Sciatic nerve (tissue), 2 donors: ENCODE measurements around the gene PCYT2. TPM values are rescaled to one million over a fixed set of nuclear protein-coding genes. Genes with fewer than 3 reads are reported as not detected.

Source experiments
- ATAC-seq: fragments of 200-7000 bp; cut with Tn5 transposase; one replicate; pipeline ENCODE4 v1.9.1; 2020; ENCODE audit warnings: mild to moderate bottlenecking, moderate library complexity
- DNase-seq: peaks from one replicate; pipeline ENCODE4 v3.0.0-alpha.2; 2020; ENCODE audit warnings: low spot score
- intact Hi-C: fragments of 100-400 bp; cut with DNase I; formaldehyde crosslinking; loops from one replicate; pipeline ENCODE4 v1.14.2; 2022
- total RNA-seq: library from RNA; stranded (reverse); fragmentation: NEBNext Ultra II Directional; extraction: Animal tissue kit (Norgen Biotek cat#: 25700); gene quantifications from one replicate; pipeline ENCODE4 v1.2.1, GENCODE V29; 2021
- donor health status: DM: no; HTN: no; CAD: no.
- donor health status: DM: no; HTN: no; CAD: no.

The PCYT2 gene
- total RNA-seq, 1 donor from 2014 or later = 34.1 TPM

DNA sequence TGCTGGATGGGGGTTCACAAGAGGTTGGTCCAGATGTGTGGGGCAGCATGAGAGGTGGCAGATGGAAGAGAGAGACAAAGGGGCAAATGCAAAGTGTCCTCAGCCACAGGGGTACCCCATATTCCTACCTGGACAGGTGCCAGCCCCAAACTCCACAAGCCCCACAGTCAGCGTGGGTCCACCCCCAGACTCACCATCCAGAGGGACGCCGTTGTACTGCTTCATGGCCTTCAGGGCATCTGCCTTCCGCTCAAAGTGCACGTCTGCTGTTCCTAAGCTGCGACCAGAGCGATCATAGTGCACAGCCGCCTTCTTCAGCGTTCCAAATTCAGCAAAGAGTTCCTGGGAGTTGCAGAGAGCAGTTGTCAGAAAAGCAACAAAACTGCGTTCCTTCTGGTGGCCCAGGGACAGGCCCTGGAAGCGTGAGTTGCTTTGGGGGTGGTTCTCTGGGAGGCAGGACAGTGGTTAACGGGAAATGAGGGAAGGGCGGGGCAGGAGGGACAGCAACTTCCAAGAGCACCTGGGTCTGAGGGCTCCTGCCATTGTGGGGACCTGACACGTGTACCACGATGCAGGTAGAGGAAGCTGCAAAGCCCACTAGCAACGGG lies 22.1 kb downstream of the PCYT2 start:
- DNase-seq (no peak), ATAC-seq (no peak)
- intact Hi-C loops = no loop called here

DNA sequence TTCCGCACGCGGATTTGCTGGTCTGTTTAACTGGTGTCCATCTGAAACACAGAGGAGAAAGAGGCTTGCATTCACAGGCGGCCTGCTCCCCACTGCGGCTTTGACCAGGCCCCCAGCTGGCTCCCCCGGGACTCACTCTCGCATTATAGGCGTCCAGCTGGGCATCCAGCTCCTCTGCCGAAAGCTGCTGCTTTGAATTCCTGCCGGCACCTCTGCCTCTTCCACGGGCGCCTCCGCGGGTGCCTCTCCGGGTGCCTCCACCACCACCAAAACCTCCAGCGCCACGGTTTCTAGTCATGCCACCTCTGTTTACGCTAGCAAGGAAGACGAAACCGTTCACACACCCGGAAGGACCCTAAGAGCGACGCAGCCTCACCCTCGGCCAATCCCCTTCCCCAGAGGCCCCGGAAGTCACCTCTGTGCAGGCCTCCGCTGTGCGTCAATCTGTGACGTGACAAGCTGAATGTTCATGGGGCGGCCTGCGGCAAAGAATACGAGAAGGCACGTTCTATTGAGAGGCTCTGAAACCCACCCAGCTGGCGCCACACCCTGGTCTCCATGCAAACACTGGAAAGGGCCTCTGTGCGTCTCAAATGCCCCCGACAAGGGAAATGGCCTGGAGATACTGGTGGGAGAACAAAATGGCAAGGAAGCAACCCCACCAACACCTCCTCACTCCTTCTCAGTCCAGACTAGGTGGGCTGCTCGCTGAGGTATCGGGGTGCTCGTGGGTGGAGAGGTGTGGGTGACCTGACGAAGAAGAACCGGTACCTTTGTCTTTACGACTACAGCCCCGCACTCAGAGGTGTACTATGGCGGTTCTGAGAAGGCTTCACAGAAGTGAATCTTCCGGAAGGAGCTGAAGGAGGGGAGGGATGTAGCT lies 22.9 kb downstream of the PCYT2 start:
- DNase-seq (peak; percentile 53), ATAC-seq (no peak)
- intact Hi-C loops = no loop called here

- DNase-seq (no peak), ATAC-seq (no peak)
- intact Hi-C loops = no loop called here
Measured at GRCh38 chr17:81885869-81886548, 25.2 kb downstream of the PCYT2 start.

DNA sequence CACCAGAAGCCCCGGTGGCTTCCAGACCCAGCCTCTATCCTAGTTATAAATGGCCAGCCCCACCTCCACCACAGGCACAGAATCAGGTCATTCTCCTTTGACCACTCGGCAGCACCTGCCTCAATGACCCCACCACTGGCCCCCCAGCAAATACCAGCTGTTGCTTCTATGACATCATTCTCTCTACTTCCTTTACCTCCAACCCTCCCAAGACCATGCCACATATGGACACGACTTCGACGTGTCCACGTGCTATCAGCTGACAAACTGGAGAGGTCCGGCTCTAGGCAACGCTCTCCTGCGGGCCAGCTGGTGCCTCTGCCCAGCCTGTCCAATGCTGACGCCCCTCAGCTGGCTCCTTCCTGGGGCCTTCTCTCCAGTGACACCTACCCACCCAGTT lies 25.7 kb downstream of the PCYT2 start:
- intact Hi-C loops = no loop called here
- no peak for DNase-seq
- no peak for ATAC-seq

- intact Hi-C loops = no loop called here
- no peak for ATAC-seq
- DNase-seq = no peak
Measured at GRCh38 chr17:81884968-81885367, 26.2 kb downstream of the PCYT2 start.

DNA sequence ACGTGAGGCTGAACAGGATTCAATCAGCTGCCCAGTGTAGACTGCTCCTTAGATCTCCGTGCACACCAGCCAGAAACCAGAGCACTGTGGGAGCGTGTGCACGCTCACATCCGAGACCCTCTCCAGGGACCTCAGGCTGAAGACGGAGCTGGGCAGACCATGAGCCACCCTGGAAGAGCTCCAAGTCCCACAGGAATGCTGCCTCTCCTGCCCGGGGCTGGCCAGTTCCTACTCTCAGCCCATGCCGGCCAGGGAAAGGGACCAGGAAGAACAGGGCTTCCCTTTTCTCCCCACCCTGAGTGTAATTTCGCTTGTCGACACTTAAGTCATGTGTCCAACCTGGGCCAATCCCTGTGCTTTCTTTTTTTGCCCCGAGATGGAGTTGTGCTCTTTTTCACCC lies 26.7 kb downstream of the PCYT2 start:
- intact Hi-C loops = no loop called here
- DNase-seq = no peak
- ATAC-seq = peak; percentile 33

DNA sequence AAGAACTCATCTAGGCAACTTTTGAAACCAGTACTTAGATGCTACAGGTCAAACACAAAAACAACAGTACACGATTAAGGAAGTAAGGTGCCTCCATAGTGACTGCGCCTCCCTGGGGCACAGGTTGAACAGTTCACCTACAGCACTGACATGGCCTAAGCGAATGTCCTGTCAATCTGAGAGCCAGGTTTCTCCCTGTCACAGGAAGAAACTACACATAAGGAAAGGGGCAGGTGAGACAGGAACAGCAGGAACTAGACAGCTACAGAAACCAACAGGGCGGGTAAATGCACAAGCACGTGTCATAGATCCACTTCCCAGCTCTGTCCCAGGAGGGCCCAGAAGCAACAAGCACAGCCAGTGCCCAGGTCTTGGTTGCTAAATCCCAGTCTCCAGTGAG lies 32.1 kb downstream of the PCYT2 start:
- intact Hi-C loops = no loop called here
- DNase-seq (no peak), ATAC-seq (no peak)

DNA sequence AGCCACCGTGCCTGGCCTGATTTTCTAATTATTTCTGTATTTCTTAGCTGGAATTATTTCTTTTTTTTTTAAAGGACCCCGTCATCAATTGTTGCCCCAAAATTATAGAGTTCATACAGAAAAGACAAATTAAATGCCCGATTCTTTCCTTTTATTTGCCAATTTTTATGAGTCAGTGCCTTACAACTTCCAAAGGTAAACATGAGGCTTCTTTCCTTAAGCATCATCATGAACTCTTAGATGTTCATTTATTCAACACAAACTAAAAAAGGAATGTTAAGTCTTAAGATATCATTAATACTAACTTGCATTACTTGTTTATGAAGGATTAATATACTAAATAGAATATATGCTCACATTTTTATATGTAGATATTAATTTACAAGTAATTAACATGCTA lies 32.9 kb downstream of the PCYT2 start:
- no peak for ATAC-seq
- intact Hi-C loops = no loop called here
- no peak for DNase-seq

DNA sequence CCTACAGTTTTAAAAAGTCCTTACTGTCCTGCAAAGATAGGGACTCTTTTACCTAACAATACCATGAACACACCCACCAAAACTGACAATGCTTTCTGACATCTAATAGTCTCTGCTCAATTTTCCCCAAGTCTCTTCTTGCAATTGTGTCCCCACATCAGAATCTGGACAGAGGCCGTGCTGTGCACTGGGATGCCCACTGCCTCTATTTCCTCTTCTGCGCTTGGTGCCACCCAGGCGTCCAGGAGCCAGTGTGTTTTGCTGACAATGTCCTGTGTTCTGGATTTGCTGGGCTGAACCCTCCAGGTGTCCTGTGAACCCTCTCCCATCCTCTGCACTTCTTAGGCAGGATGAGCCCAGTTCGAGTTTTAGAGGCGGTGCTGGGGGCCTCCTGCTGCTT lies 33.6 kb downstream of the PCYT2 start:
- intact Hi-C loops = no loop called here
- DNase-seq (no peak), ATAC-seq (no peak)

DNA sequence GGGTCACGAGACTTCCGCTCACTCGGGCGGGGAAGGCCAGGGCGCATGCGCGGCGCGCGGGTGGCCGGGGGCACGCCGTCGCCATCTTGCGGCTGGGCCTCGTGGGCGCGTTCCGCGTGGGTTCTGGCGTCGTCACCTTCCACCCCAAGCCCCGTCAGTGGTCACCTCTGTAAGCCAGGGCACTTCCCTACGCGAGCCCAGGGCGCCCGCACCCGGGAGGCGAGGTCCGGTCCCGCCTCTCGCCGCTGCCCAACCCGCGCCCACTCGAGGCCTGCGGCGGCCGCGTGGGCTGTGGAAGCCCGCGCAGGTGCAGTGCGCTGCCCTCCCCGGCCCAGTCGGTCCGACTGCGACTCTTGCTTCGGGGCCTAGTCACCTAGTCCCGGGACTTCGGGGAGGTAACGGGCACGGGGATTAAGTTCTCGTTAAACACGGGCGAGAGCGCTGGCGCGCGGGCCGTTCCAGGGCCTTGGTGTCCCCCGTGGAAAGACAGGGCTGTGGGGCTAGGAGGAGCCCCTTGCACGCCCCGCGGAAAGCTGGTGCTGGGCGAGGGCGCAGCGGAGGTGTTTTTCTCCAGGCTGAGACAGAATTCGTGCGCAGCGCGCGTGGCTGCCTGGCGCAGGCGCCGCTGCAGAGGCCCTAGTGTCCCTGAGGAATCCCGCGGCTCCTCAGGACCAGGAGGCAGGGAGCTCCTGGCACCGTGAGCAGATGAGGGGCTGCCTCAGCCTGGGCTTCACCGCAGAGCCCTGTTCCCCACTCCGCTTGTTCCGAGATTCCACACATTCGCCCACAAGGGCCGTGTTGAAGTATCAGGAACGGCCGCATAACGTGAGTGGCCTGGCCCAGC lies 39.6 kb downstream of the PCYT2 start:
- DNase-seq (peak; percentile 98), ATAC-seq (peak; percentile 37)
- intact Hi-C loops = no loop called here

DNA sequence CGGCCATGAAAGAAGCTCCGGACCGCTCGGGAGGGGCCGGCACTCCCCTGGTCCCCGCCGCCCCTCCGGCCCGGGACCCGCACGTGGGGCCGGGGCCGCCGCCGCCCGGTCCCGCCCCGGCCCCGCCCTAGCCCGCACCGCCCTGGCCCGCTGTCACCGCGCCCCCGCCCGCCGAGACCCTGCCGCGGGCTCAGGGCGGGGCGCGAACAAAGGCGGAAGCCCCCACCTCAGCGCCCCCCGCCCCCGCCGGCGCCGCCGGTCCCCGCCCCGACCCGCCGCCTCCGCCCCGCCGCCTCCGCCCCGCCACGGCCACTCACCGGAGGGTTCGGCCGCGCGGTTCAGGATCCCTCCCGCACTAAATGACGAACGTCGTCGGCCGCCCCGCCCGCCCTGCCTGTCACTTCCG lies 40.2 kb downstream of the PCYT2 start, which contains the start of gene ARHGDIA:
ARHGDIA (minus strand) TSS at position 357 of the 406 bp plus-strand sequence. CDS start 1,407 bp downstream, outside the sequence.
- peak; percentile 64 for ATAC-seq
- intact Hi-C loops = no loop called here
- no peak for DNase-seq

- ATAC-seq = peak; percentile 9
- intact Hi-C loops = no loop called here
- DNase-seq = no peak
Measured at GRCh38 chr17:81870131-81870980, 40.8 kb downstream of the PCYT2 start.

DNA sequence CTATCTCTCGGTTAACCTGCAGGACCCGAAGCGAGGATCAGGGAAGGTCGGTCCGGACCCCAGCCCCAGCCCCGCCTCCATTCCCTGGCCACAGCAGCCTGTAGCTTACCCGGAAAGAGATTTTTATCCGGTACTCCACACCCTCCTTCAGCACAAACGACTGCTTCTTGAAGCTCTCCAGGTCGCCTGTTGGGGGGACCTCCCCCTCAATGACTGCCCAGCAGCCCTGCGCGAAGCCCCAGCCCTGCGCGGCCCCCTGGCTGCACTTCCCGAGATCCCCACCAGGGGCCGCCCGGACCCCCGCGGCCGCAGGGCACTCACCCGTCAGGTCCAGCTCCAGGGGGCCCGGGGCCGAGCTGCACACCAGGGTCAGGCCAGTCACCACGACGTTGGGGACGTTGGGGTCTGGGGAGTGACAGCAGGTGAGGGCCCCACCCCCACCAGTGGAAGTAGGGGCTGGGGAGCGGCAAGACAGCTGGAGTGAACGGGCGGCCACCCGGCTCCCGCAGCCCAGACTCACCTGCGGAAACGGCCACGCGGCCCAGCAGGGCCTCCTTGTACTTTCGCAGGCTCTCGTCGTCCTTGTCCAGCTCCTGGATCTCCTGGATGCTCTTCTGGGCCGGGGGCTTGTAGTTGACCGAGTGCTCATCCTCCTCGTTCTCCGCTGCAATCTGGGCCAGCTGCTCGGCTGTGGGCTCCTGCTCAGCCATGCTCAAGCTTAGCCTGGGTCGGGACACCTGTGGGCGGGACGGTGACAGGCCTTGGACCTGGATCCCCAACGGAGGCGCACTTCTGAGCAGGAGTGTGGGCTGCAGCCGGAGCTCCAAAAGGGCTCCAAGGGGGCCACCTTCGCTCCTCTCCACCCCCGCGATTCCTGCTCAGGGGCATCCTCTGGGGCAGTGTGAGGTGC lies 41.7 kb downstream of the PCYT2 start:
- DNase-seq = no peak
- intact Hi-C loops = no loop called here
- peak; percentile 33 for ATAC-seq

DNA sequence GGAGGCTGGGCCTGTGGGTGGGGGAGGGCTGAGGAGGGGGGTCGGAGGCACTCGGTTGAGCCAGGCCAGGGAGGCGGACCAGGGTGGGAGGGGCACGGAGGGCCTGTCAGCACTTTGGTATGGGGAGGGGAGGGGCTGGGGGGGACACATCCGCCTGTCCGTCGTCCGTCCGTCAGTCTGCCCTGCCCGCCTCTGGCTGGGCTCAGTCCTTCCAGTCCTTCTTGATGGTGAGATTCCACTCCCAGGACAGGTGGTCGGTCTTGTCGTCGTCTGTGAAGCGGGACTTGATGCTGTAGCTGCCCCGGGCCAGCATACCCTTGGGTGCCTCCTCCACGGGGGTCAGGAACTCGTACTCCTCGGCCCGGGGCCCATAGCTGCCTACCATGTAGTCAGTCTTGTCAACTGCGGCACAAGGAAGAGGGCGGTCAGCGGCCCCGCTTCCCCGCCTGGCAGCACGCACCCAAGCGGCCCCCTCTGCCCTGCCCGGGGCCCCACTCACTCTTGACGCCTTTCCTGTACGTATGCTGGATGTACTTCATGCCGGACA lies 42.5 kb downstream of the PCYT2 start:
- peak; percentile 18 for ATAC-seq
- DNase-seq = no peak
- intact Hi-C loops = no loop called here

- intact Hi-C loops = no loop called here
- DNase-seq (no peak), ATAC-seq (peak; percentile 0)
Measured at GRCh38 chr17:81867991-81868673, 43.1 kb downstream of the PCYT2 start.

DNA sequence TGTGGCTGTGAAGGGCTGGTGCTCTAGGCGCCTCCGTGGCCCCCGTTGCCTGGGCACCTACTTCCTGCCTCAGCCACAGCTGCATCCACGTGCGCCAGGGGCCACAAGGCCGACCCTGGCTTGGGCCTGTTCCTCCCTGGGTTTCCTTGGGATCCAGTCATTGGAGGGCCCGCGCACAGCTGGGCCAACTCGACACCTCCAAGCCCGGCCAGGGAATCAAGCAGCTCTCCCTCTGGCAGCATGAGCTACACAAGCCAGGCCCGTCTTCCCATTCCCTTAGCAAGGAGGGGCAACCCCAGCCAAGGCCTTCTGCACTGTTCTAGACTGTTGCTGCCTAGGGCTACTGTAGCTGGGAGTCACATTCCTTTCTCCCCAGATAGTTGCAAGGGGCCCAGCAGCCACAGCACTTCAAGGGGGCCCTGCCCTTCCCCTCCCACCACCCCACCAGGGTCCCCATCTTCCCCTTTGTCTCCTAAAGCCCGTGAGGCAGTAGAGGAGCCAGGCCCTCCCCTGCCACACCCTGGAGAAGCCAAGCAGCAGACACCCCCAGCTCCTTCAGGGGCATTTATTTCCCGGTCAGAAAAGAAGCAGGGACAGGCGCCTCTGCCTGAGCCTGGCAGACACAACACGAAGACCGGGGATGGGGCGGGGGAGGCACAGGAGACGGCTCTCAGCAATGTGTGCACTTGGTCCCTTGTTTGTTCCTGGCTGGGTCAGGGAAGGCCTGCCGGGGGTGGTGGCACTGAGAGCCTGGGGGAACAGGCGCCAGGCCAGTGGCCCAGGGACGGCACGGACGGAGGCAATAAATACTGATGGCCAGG lies 43.8 kb downstream of the PCYT2 start:
- peak; percentile 0 for ATAC-seq
- intact Hi-C loops = no loop called here
- DNase-seq = no peak
